Dermis microvascular lymphatic vessel endothelial cell (primary cell): ENCODE measurements around the gene ORM1. TPM values are rescaled to one million over a fixed set of nuclear protein-coding genes. Genes with fewer than 3 reads are reported as not detected.
A peak's percentile ranks its signal among the peaks of the same experiment; 100 is the strongest.

ENCODE experiments used
- DNase-seq, 2 donors: peaks; one replicate each; pipeline versions ENCODE4 v3.0.0 to v3.0.0-alpha.2; 2010; ENCODE audit warnings: low read depth in 2 of 2
- total RNA-seq: library from RNA; depleted of rRNA; stranded (reverse); fragments of >200 nt; gene quantifications from 2 replicates; pipeline ENCODE4 v1.2.1, GENCODE V29; 2014

ORM1 gene
- total RNA-seq, 1 donor from 2014 or later: not detected

- no peak for DNase-seq
Measured at GRCh38 chr9:114364134-114365041, 41.5 kb downstream of the ORM1 start.

DNA sequence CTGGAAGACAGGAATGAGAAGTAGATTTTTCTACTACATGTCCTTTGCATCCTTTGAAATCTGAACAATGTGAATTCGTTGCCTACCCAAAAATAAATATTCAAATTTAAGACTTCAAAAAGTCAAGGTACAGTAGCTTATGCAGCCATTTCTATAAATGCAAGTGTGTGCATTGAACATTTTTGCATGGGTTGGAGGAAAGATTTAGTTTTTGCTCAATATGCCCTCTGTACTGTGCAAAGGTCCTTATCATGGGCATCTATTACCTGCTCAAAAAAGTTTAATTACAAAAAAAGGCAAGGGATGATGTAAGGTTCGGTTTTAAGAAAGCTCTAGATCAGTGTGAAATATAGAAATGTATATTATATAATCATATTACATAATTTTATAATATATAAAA is 42.3 kb downstream of the ORM1 start:
- no peak for DNase-seq

- DNase-seq: no peak
Measured at GRCh38 chr9:114366334-114367128, 43.6 kb downstream of the ORM1 start.

GRCh38 chr9:114367366-114367765 is 44.5 kb downstream of the ORM1 start:
- DNase-seq: no peak

GRCh38 chr9:114367772-114368569 is 45.1 kb downstream of the ORM1 start:
- no peak for DNase-seq

DNA sequence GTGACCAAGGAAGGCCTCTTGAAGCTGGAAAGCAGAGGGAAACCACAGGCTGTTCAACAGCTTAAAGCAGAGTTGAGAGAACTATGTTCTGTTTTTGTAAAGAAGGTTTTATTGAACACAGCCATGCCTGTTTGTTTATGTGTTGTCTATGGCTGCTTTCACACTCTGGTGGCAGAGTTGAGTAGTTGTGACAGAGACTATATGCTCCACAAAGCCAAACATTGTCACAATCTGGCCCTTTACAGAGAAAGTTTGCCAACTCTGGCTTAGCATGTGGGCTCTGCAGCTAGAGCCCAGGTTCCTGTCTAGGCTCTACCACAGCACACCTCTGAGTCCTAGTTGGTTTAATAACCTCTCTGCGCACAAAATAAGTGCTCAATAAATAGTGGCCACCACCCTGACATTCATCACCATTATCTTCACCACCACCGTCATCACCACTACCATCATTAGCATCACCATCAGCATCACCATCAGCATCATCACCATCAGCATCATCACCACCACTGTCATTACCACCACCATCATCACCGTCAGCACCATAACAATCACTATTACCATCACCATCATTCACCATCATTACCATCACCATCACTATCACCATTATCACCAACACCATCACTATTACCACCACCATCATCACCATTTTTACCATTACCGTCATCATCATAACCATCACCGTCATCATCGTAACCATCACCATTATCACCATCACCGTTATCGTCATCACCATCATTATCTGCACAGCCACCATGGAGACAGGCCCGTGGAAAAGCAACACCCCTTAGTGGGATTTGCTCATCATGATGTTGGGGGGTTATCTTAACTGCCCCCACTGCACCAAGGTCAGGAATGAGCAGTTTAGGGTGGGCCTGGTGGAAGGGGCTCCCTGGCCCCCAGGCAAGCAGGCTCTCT is 46.6 kb downstream of the ORM1 start:
- no peak for DNase-seq

- DNase-seq: no peak
Measured at GRCh38 chr9:114370251-114370967, 47.5 kb downstream of the ORM1 start.

DNA sequence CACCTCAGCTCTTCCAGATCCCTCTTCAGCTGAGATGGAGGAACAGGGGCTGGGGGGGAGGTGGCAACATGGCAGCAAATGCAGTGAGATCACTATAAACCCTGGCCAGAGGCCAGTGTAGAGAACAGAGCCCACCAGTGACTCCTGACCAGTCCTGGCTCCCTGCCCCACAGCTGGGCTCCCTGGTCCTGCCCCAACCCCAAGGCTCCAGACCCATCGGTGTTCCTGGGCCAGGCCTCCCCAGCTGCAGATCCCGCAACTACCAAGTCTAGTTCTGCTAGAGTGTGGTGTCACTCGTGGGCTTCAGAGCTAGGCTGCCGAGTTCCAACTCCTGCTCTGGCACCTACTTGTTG is 48.0 kb downstream of the ORM1 start:
- DNase-seq: no peak

DNA sequence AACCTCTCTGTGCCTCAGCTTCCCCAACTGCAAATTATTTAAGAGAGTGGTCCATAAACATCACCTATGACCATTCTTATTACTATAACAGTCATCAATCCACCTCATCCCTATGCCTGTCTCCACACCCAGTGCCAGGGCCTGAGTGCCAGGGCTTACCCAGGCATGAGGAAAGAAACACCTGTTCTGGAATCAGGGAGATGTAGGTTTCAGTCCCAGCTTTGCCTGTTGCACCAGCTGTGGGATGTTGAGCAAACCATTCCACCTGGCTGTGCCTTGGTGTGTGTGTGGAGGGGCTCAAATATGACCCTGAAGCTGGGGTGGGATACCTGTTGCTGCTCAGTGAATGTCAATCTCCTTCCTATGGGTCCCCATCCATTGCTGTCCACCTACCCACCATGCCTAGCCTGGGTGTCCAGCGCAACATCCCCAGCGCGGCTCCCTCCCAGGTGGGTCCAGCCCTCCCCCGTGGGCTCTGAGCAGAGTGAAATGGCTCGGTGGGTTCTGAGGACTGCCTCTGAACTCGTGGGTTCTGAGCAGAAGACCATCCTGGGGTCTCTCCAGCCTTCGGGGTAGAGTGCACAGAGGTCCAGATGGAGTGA is 48.5 kb downstream of the ORM1 start:
- no peak for DNase-seq

DNA sequence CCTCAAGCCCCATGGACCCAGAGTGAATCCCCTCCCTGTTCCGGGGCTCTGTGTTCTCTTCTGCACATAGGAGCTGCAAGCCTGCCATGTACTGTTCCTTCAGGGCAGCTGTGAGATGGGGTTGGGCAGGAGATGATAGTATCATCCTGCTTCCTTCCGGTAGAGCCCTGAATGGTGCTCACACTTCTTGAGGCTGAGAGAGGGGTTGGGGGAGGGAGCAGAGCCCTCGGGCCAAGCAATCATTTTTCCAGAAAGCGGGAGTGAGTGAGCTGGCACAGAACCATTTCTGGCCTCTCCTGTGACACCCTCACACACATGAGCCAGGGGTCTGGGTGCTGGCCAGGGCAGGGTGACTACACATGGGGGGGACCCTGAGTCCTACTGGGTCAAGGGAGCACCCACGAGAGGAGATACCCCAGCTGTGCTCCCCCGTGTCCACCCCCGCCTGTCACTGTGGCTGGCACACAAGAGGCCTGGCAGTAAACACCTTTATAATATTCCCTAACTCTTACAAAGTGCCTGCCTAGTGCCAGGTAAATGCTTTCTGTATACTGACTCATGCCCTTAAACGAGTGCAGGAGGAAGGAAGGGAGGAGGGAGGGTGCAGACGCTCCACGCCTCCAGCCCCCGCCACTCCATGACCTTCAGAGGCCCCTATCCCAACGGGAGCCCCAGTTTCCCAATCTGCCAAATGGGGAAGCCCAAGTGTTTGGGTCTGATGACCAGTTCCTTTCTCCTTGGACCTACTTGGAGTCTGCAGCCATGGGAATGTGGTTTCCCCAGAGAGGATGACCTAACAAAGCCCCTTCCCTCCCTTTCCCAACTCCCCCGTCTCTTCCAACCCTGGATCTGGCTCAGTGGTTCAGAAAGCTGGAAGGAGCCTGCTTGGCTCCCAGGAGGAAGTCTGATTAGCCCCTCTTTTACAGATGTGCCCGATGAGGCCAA is 49.3 kb downstream of the ORM1 start:
- DNase-seq: peak in 1 of 2 donors; percentile 18

GRCh38 chr9:114372921-114373448 is 50.1 kb downstream of the ORM1 start:
- peak in 1 of 2 donors; percentile 17 for DNase-seq

DNA sequence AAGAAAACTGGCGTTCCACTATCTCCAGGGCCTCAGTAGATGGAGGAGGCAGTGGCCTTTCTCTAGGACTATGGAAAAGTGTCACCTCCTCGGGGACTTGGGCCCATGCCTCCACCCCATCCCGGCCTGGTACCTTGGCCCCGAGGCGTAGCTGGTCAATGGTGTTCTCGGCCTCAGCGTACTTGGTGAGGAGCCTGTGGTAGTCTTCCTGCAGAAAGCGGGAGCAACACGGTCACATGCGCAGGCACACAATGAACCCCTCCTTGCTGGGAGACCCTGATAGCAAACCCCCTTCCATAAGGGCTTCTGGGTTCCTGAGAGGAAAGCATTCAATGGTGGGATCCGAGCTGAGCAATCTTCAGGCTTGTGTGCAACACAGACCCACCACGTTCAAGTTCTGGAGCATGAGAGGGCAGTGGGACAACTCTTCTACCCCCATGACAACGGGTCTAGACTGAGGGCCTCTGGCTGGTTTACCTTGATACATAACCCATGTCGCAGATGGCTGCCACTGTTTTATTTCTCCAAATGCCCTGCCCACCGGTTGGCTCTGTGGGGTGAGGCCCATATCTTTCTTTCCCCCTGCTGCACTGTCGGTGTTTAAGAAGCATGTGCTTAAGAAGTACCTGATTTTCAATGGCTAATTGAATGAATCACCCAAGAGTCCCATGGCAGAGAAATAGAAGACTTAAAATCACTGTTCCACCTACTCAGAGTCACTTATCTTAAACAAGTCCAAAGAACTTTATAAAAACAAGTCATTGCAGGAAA is 51.2 kb downstream of the ORM1 start:
- DNase-seq: no peak

DNA sequence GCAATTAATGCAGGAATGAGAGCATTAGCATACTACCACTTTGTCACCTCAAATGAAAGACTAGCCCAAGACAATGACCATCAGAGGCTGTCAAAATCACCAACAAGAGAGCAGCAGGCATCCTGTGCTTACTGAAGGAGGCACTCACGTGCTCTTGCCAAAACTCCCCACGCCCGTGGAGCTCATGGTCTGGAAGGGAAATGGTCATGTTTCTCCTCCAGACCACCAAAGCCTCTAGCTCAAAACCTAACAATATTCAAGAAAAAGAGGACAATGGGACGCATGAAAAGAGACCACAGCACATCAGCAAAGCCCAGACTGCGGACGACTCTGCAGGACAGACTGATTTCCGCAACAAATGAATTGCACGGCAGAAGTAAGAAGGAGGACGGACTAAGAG is 52.0 kb downstream of the ORM1 start:
- no peak for DNase-seq

GRCh38 chr9:114375386-114376175 is 52.7 kb downstream of the ORM1 start:
- DNase-seq: no peak
